Brain pericyte (primary cell): ENCODE results near the gene NOD1.
"Not testable (repeated sequence)": the region's sequence is repeated elsewhere in the genome, so short reads cannot be mapped to it uniquely, and the experiment has no call there.

ENCODE experiments used
- DNase-seq: peaks from one replicate; pipeline ENCODE4 v3.0.0-alpha.2; 2012; ENCODE audit warnings: low read depth, low spot score

Gene NOD1

GRCh38 chr7:30421647-30422196 lies 56.9 kb downstream of the NOD1 start:
- no peak for DNase-seq

DNA sequence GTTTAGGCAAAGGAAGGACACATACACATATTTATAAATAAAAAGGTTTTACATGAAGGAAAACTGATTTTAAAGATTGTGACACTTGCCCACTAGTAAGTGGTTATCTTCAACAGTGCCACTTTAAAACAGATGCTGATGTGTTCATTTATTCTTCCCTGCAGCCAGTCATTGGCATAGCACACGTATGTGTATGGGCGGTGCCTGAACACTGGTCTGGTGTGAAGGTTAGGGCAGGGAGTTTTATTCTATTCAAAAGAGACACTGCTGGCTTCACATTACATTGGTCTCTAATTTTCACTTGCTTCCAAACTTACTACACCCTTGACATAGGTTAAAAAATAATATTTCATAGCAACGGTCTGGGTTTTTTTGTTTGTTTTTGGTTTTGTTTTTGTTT lies 57.9 kb downstream of the NOD1 start:
- DNase-seq, result no peak

GRCh38 chr7:30420080-30420479 lies 58.5 kb downstream of the NOD1 start:
- DNase-seq, result not testable (repeated sequence)

- DNase-seq, result no peak
These were observed 64.7 kb downstream of the NOD1 start for GRCh38 chr7:30413864-30414263.

GRCh38 chr7:30412782-30413504 lies 65.6 kb downstream of the NOD1 start:
- DNase-seq, result peak; percentile 49

DNA sequence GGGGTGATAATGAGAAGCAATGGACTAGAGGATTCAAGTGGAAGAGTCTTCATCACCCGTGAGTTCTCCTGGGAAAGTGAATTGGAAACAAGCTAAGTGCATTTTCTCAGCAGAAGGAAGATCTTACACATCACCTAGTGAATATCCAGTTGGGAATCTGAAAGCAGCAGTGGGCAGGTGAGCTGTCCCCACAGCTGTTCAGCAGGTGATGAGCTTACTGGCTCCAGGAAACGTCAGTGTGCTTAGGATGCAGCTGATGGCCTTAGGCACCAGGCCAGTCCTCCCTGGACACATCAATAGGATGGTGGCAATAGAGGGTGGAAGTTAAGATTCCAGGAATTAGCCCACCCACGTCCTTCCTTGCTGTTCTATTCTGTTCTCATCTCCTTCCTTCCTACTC lies 66.7 kb downstream of the NOD1 start:
- no peak for DNase-seq

GRCh38 chr7:30411173-30411572 lies 67.4 kb downstream of the NOD1 start:
- DNase-seq, result no peak

DNA sequence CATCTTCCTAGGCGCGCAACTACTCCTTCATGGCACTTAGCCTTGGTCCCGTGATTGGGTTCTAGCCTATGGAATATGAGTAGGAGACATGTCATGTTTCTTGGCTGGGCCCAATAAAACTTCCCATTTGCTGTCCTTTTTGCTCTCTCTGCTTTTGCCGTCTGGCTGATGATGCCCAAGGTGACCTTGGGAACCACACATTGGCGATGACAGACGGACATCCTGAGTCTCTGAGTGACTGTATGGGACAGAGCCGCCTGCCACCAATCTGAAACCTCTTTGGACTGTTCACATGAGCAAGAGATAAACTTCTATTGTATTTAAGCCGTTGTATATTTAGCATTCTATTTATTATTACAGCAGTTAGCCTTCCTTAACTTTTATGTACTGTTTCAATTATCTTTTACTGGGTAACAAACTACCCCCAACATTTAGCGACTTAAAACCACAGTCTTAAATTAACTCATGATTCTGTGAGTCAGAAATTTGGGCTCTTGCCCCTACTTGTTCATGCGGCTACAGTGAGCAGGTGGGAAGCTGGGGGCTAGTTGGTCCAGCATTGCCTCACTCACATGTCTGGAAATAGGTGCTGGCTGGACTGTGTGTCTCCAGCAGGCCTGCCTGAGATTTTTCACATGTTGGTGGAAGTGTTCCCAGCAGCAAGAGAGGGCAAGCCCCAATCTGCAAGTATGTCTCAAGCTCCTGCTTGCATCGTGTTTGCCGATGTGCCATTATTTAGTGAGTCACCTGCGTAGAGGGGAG lies 71.7 kb downstream of the NOD1 start:
- no peak for DNase-seq

- no peak for DNase-seq
These were observed 73.4 kb downstream of the NOD1 start for GRCh38 chr7:30405179-30405578.

DNA sequence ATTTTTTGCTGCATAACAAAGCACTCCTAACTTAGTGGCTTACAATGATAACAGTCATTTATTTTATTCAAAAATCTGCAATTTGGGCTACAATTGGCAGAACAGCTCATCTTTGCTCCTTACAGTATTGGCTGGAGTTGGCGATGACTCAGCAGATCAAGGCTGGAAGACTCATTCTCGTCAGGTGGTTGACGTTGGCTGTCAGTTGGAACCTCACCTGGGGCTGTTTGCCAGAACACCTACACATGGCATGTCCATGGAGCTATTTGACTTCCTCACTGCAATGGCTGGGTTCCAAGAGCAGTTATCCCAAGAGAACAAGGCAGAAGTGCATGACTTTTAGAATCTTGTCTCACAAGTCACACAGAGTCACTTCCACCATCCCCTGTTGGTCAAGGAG lies 75.1 kb downstream of the NOD1 start:
- DNase-seq, result no peak

- DNase-seq, result no peak
These were observed 82.2 kb downstream of the NOD1 start for GRCh38 chr7:30396389-30396788.

DNA sequence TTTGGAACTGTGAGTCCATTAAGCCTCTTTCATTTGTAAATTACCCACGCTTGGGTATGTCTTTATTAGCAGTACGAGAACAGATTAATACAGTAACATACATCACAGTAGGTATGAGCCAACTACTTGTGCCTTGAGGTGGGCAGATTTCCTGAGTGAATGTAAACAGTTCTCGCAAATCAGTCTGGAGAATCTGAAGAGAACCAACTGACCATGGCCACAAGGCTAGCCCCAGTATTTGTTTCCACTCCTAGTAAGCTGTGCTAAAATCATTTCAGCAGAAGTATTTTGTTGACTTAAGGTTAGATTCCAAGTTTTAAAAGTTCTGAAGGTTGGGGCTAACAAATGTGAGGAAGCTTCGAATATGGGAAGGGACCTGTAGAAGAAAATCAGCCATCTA lies 82.9 kb downstream of the NOD1 start:
- DNase-seq, result no peak

DNA sequence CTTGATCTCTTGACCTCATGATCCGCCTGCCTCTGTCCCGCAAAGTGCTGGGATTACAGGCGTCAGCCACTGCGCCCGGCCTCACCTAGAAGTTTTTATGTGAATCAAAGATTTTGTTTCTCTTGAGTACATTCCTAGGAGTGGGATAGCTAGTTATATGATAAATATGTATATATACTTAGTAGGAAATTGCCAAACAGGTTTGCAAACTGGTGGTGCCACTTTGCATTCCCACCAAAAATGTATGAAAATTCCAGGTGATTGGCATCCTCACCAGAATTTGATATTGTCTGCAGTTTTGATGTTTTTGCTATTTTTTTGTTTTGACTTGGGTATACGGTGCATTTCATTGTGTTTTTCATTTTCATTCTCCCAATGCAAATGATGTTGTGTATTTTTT lies 86.8 kb downstream of the NOD1 start:
- DNase-seq, result no peak

DNA sequence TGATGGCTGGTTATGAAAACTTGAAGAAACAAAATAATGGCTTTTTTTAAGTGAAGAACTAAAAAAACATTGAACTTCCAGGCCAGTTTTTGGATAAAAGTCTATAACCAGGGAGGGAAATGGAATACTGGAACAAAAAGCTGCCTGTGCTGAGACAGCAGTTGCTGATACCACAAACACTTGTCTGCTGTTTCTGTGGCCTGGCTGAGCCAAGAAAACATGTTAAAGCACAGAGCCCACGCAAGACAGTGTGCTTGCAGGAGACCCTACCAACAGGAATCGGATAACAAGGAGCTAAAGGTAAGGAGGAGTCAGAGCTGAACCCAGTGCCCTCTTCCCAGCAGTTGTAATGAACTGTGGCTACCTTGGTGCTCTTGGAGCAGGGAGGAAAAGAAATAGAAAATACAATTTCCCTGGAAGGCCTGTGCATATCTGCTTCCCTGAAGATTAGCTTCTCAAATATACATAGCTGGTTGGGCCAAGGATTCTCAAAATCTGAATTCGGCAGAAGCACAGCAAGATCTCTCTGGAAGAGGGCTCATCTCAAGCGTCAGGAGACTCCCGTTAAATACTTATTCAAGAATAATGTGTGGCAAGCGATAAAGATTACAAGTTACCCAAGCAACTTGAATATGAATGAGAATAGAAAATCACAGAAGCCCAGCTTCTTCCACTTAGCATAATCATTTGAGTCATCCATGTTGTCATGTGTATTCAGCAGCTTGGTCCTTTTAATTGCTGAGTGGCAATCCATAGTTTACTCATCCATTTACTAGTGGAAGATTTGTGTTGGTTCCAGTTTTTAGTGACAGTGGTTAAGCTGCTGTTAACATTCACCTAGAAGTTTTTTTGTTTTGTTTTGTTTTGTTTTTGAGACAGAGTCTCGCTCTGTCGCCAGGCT lies 87.6 kb downstream of the NOD1 start:
- DNase-seq, result no peak

DNA sequence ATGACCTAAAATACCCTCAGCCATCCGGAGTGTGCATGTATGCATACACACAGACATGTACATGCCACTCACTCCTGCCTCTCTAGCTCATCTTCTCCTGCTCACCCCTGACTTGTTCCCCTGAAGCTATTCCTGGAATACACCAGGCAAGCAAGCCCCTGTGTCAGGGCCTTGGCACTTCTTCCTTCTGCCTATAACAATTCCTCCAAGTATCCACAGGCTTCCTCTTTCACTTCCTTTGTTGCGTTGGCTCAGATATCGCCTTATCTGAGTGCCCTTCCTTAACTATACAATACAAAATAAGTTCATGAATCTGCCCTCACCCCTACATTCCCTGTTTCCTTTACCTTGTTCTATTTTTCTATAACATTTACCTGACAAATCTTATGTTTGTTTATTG lies 88.8 kb downstream of the NOD1 start:
- DNase-seq, result no peak

DNA sequence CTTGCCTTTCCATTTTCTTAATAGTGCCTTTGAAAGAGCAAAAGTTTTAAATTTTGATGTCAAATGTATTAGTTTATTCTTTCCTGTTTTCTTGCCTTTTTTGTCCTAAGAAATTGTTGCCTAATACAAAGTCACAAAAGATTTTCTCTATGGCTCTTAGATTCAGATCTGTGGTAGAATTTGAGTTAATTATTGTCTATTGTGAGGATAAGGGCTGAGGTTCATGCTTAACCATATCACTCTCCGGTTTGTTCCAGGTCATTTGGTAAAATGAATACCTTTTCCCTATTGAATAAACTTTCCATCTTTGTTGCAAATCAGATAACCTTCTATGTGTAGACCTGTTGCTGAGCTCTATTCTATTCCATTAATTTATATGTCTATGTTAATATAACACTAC lies 96.0 kb downstream of the NOD1 start:
- DNase-seq, result no peak

GRCh38 chr7:30380824-30381223 lies 97.8 kb downstream of the NOD1 start:
- not testable (repeated sequence) for DNase-seq

- no peak for DNase-seq
These were observed 98.3 kb downstream of the NOD1 start for GRCh38 chr7:30380294-30380693.

DNA sequence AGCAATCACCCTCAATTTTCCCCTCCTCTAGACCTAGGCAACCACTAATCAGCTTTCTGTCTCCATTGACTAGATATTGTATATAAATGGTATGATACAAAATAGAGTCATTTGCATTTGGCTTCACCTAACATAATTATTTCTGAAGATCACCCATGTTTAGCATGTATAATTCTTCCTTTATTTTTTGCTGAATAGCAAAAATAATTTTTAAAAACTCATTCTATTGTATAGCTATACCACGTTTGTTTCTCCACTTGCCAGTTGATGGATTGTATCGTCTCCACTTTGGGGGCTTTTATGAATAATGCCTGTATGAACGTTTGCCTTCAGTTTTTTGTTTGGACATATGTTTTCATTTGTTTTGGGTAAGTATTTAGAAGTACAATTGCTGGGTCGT lies 98.8 kb downstream of the NOD1 start:
- DNase-seq, result no peak

DNA sequence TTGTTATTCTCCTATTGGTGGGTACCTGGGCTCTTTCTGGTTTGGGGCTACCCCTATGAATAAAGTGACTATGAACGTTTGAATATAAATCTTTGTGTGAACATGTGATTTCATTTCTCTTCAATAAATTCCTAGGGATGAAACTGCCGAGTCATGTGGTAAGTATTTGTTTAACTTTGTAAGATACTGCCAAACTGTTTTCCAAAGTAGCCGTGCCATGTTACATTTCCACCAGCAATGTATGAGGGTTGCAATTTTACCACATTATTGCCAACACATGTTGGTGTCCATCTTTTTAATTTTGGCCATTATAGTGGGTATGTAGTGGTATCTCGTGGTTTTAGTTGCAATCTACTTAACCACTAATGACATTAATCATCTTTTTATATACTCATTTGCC lies 99.5 kb downstream of the NOD1 start:
- DNase-seq, result no peak

DNA sequence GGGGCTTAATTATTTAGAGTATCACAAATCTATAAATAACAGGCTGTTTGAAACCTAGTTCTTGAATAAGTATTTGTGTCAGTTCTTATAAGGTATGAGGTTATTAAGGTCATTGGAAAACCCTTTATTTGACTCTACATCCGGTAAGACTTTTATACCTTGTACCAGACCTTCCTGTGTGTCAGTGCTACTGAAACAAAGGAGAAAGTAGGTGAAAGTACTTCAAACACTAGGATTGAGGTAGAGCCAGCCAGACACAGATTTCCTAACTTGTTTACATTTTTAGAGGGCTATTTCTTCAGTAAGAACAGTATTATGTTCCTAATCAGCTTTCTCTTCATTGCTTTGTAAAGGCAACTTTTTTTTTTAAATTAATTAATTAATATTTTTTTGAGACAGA lies 100.3 kb downstream of the NOD1 start:
- no peak for DNase-seq
